IMR-90 (cell line): ENCODE results near the gene NEURL1B. TPM values are rescaled to one million over a fixed set of nuclear protein-coding genes. Genes with fewer than 3 reads are reported as not detected.

Experiments used
- ATAC-seq: fragments of 200-7000 bp; cut with Tn5 transposase; 2 replicates; pipeline ENCODE4 v1.9.1; 2020; ENCODE audit warnings: low read depth, mild to moderate bottlenecking, moderate library complexity
- BruUV-seq: library from RNA; stranded (reverse); fragments of 400-500 nt; replicated peaks from 2 replicates; lab custom pipeline; 2021; lab: Mats Ljungman, UMichigan
- CTCF ChIA-PET: fragments of 300-600 bp; formaldehyde crosslinking; extraction: SDS; loops from one replicate; lab custom pipeline; 2021; ENCODE audit warnings: antibody characterized with exemption; lab: Yijun Ruan, JAX
- POLR2A ChIA-PET: fragments of 300-600 bp; sonication (Branson Sonifier 250); formaldehyde crosslinking; loops from one replicate; lab custom pipeline; 2022; ENCODE audit warnings: antibody characterized with exemption; ENCODE audit not compliant: unreplicated experiment; lab: Charles Lee
- DNase-seq: peaks from one replicate; pipeline ENCODE4 v3.0.0; 2013
- H2AFZ ChIP-seq: replicated peaks from 2 replicates; pipeline ENCODE3; 2013; ENCODE audit warnings: low read length, mild to moderate bottlenecking; ENCODE audit not compliant: poor library complexity
- H2AK5ac ChIP-seq: 2 replicates; pipeline ENCODE4 v1.6.1; 2013; ENCODE audit warnings: low read depth, low read length, inconsistent platforms
- H2AK9ac ChIP-seq: replicated peaks from 2 replicates; pipeline ENCODE3; 2013; ENCODE audit warnings: mild to moderate bottlenecking, low read depth, low read length, moderate library complexity; ENCODE audit not compliant: poor library complexity
- H2BK120ac ChIP-seq: 2 replicates; pipeline ENCODE4 v1.6.1; 2013; ENCODE audit warnings: low read depth, low read length, inconsistent platforms
- H2BK15ac ChIP-seq: 3 replicates; pipeline ENCODE4 v1.6.1; 2013; ENCODE audit warnings: low read depth, low read length, inconsistent platforms
- H2BK20ac ChIP-seq: 2 replicates; pipeline ENCODE4 v1.6.1; 2013; ENCODE audit warnings: low read depth, mild to moderate bottlenecking, inconsistent platforms, low read length, moderate library complexity
- H2BK5ac ChIP-seq: 2 replicates; pipeline ENCODE4 v1.6.1; 2013; ENCODE audit warnings: mild to moderate bottlenecking, low read depth, low read length, inconsistent platforms; ENCODE audit not compliant: poor library complexity, severe bottlenecking
- H3K14ac ChIP-seq: replicated peaks from 2 replicates; pipeline ENCODE4 v1.6.1; 2013; ENCODE audit warnings: low read depth, low read length, inconsistent platforms
- H3K18ac ChIP-seq: 2 replicates; pipeline ENCODE4 v1.6.1; 2013; ENCODE audit warnings: low read depth, low read length, control low read depth
- H3K23ac ChIP-seq: 2 replicates; pipeline ENCODE4 v1.6.1; 2013; ENCODE audit warnings: low read depth, low read length, inconsistent platforms
- H3K27ac ChIP-seq: 2 replicates; pipeline ENCODE4 v1.5.1; 2013; ENCODE audit warnings: mild to moderate bottlenecking, control low read depth, low read length; ENCODE audit not compliant: insufficient read depth
- H3K27me3 ChIP-seq: 2 replicates; pipeline ENCODE4 v1.6.1; 2013; ENCODE audit warnings: low read length; ENCODE audit not compliant: control insufficient read depth, insufficient read depth
- H3K36me3 ChIP-seq: 2 replicates; pipeline ENCODE4 v1.6.1; 2013; ENCODE audit warnings: low read length, mixed read lengths; ENCODE audit not compliant: control insufficient read depth, insufficient read depth
- H3K4ac ChIP-seq: 2 replicates; pipeline ENCODE4 v1.6.1; 2013; ENCODE audit warnings: low read depth, low read length, inconsistent platforms
- H3K4me1 ChIP-seq: 2 replicates; pipeline ENCODE4 v1.6.1; 2013; ENCODE audit warnings: low read length, mixed read lengths; ENCODE audit not compliant: control insufficient read depth, insufficient read depth
- H3K4me2 ChIP-seq: 2 replicates; pipeline ENCODE4 v1.6.1; 2013; ENCODE audit warnings: low read depth, mild to moderate bottlenecking, control low read depth, low read length, moderate library complexity
- H3K4me3 ChIP-seq: 2 replicates; pipeline ENCODE4 v1.5.1; 2013; ENCODE audit warnings: low read depth, mild to moderate bottlenecking, control low read depth, low read length, moderate library complexity; ENCODE audit not compliant: insufficient read depth
- H3K56ac ChIP-seq: 2 replicates; pipeline ENCODE4 v1.6.1; 2013; ENCODE audit warnings: low read length, inconsistent platforms; ENCODE audit not compliant: insufficient read depth; ENCODE audit errors: extremely low read depth
- H3K79me1 ChIP-seq, 2 experiments: 2 replicates each; pipeline ENCODE4 v1.6.1; 2013; ENCODE audit warnings: low read length in 2 of 2, inconsistent platforms in 1 of 2, low read depth in 1 of 2
- H3K9ac ChIP-seq: 2 replicates; pipeline ENCODE4 v1.6.1; 2013; ENCODE audit warnings: low read depth, low read length, control low read depth
- H3K9me1 ChIP-seq: 2 replicates; pipeline ENCODE4 v1.6.1; 2013; ENCODE audit warnings: low read length, inconsistent platforms; ENCODE audit not compliant: insufficient read depth
- H3K9me3 ChIP-seq: 2 replicates; pipeline ENCODE4 v1.6.1; 2013; ENCODE audit warnings: low read length; ENCODE audit not compliant: control insufficient read depth, insufficient read depth
- H4K20me1 ChIP-seq: 2 replicates; pipeline ENCODE4 v1.6.1; 2013; ENCODE audit warnings: low read length, inconsistent platforms; ENCODE audit not compliant: insufficient read depth
- H4K5ac ChIP-seq: 2 replicates; pipeline ENCODE4 v1.6.1; 2013; ENCODE audit warnings: mild to moderate bottlenecking, low read depth, low read length, control low read depth
- H4K8ac ChIP-seq, 2 experiments: 2 replicates each; pipeline ENCODE4 v1.6.1; 2013; ENCODE audit warnings: low read depth in 2 of 2, low read length in 2 of 2, control low read depth in 1 of 2, inconsistent platforms in 1 of 2
- H4K91ac ChIP-seq: 2 replicates; pipeline ENCODE4 v1.6.1; 2013; ENCODE audit warnings: low read depth, low read length, inconsistent platforms; ENCODE audit not compliant: insufficient read depth
- BHLHE40 ChIP-seq: fragments of 150-350 bp; IDR thresholded peaks from 2 replicates; pipeline ENCODE4 v1.6.1; 2016; ENCODE audit warnings: mild to moderate bottlenecking, low read depth, low read length
- CEBPB ChIP-seq: IDR thresholded peaks from 2 replicates; pipeline ENCODE4 v1.6.1; 2012; ENCODE audit warnings: low read depth, low read length, improper control_type of control experiment
- CHD1 ChIP-seq: IDR thresholded peaks from 2 replicates; pipeline ENCODE4 v1.6.1; 2012; ENCODE audit warnings: low read depth, low read length, improper control_type of control experiment
- MXI1 ChIP-seq: IDR thresholded peaks from 2 replicates; pipeline ENCODE4 v1.6.1; 2012; ENCODE audit warnings: low read depth, mild to moderate bottlenecking, low read length, moderate library complexity, borderline replicate concordance
- RAD21 ChIP-seq: IDR thresholded peaks from 2 replicates; pipeline ENCODE4 v1.6.1; 2012; ENCODE audit warnings: low read length, improper control_type of control experiment
- RCOR1 ChIP-seq: IDR thresholded peaks from 2 replicates; pipeline ENCODE4 v1.6.1; 2012; ENCODE audit warnings: mild to moderate bottlenecking, low read length, improper control_type of control experiment; ENCODE audit not compliant: insufficient replicate concordance
- USF2 ChIP-seq: fragments of 150-350 bp; IDR thresholded peaks from 2 replicates; pipeline ENCODE4 v1.6.1; 2017; ENCODE audit warnings: mild to moderate bottlenecking, antibody characterized with exemption, low read length, low read depth
- WGBS, 2 experiments: methylation state at CpG; one replicate each; pipeline versions ENCODE4 v1.1.5 to v1.1.7; 2013; ENCODE audit warnings: missing lambda C conversion rate in 2 of 2; ENCODE audit not compliant: insufficient read length in 1 of 2; ENCODE audit errors: extremely low coverage in 2 of 2; 5-methylcytosine and 5-hydroxymethylcytosine counted together
- dilution Hi-C: fragments of 300-500 bp; cut with HindIII; formaldehyde crosslinking; loops from one replicate; pipeline ENCODE4 v1.14.3; 2018; ENCODE audit warnings: low sequenced_read_pairs; ENCODE audit not compliant: unreplicated experiment
- in situ Hi-C: fragments of 300-500 bp; cut with MboI; formaldehyde crosslinking; loops from 3 replicates; pipeline ENCODE4 v1.14.3; 2019; ENCODE audit warnings: low sequenced_read_pairs, inconsistent platforms, mixed read lengths
- intact Hi-C: fragments of 100-400 bp; cut with micrococcal nuclease; formaldehyde crosslinking; loops from 2 replicates; pipeline ENCODE4 v1.10.0; 2022
- polyA plus RNA-seq, 3 experiments: library from polyadenylated mRNA; depleted of rRNA; stranded (reverse); fragments of >200 nt; gene quantifications; 2 replicates each; pipeline ENCODE4 v1.2.3, GENCODE V29; 2012; ENCODE audit warnings: low replicate concordance in 1 of 3
- total RNA-seq: library from RNA; depleted of rRNA; stranded (reverse); fragments of >200 nt; gene quantifications from 2 replicates; pipeline ENCODE4 v1.2.3, GENCODE V29; 2012

NEURL1B gene
- total and polyA plus RNA-seq, 2 of the 4 experiments (the other 2 are of a cell fraction): 1.8 to 2.8 TPM

GRCh38 chr5:172611913-172612312, 29.1 kb upstream of the NEURL1B start:
- Histone ChIP-seq H3K4ac (no peak overlapping the region), H3K18ac (no peak overlapping the region), H3K9me1 (no peaks in the 10 kb centered on the region), H3K4me3 (no peak overlapping the region), H2BK15ac (no peak overlapping the region), H2AK5ac (no peak overlapping the region), H3K27ac (no peak overlapping the region), H3K23ac (no peak overlapping the region), H3K27me3 (peaks cover 34% of the 10 kb centered on the region), H3K4me1 (no peaks in the 10 kb centered on the region), H3K9me3 (peaks cover 5% of the 10 kb centered on the region), H2BK120ac (no peak overlapping the region), H2AK9ac (no peak overlapping the region), H3K36me3 (no peaks in the 10 kb centered on the region), H4K20me1 (no peaks in the 10 kb centered on the region), H4K91ac (no peak overlapping the region), H3K56ac (no peak overlapping the region), H3K79me1 (no peaks in the 10 kb centered on the region), H4K8ac (no peak overlapping the region), H3K9ac (no peak overlapping the region), H2BK20ac (no peak overlapping the region), H2BK5ac (no peak overlapping the region), H3K4me2 (no peak overlapping the region), H3K14ac (no peak overlapping the region), H2AFZ (no peak overlapping the region), H4K5ac (no peak overlapping the region)
- dilution Hi-C loops: no loop called here
- DNase-seq (no peak), ATAC-seq (no peak)
- POLR2A ChIA-PET: no interaction called here
- CTCF ChIA-PET: no interaction called here
- in situ Hi-C loops: no loop called here
- TF ChIP-seq RCOR1 (no peak), BHLHE40 (no peak), CHD1 (no peak), RAD21 (no peak), USF2 (no peak), CEBPB (no peak), MXI1 (no peak)
- WGBS, 2 experiments: 46% methylated on average over 2 of the region's 8 CpGs; no CpG with 5 or more reads in 1 of the 2 experiments
- BruUV-seq: no TSS peak
- intact Hi-C loops: no loop called here
